Esophagus (tissue), 2 donors: ENCODE measurements around the gene CPN1. TPM values are rescaled to one million over a fixed set of nuclear protein-coding genes. Genes with fewer than 3 reads are reported as not detected.

Experiments used
- H3K27ac ChIP-seq, 2 donors: one replicate each; pipeline ENCODE4 v1.5.1; 2013; ENCODE audit warnings: low read depth in 2 of 2, mild to moderate bottlenecking in 2 of 2, inconsistent platforms in 1 of 2, low read length in 1 of 2, moderate library complexity in 1 of 2
- H3K27me3 ChIP-seq, 2 donors: one replicate each; pipeline ENCODE4 v1.6.1; 2013; ENCODE audit warnings: low read length in 2 of 2, control low read depth in 1 of 2, mild to moderate bottlenecking in 1 of 2; ENCODE audit not compliant: insufficient read depth in 2 of 2, control insufficient read depth in 1 of 2
- H3K36me3 ChIP-seq, 2 donors: one replicate each; pipeline ENCODE4 v1.6.1; 2013; ENCODE audit warnings: low read length in 1 of 2; ENCODE audit not compliant: control insufficient read depth in 2 of 2, insufficient read depth in 2 of 2
- H3K4me1 ChIP-seq, 2 donors: one replicate each; pipeline ENCODE4 v1.6.1; 2013; ENCODE audit warnings: low read length in 1 of 2; ENCODE audit not compliant: control insufficient read depth in 2 of 2, insufficient read depth in 2 of 2
- H3K4me3 ChIP-seq, 2 donors: one replicate each; pipeline ENCODE4 v1.5.1; 2013; ENCODE audit warnings: low read length in 2 of 2, mild to moderate bottlenecking in 2 of 2, low read depth in 1 of 2, moderate library complexity in 1 of 2
- H3K9me3 ChIP-seq, 2 donors: one replicate each; pipeline ENCODE4 v1.6.1; 2013; ENCODE audit warnings: mild to moderate bottlenecking in 2 of 2, low read depth in 1 of 2, low read length in 1 of 2, moderate library complexity in 1 of 2; ENCODE audit not compliant: control insufficient read depth in 2 of 2, insufficient read depth in 1 of 2
- WGBS, 2 donors: extraction: QIAGEN DNeasy Blood & Tissue Kit; methylation state at CpG; one replicate each; pipeline ENCODE4 v1.1.7; 2013; 5-methylcytosine and 5-hydroxymethylcytosine counted together
- polyA plus RNA-seq, 2 donors: library from polyadenylated mRNA; stranded (reverse); fragments of 200-250 nt; gene quantifications; one replicate each; pipeline ENCODE4 v1.2.3, GENCODE V29; 2013
- donor health status: healthy with polysubstance abuse.
- donor health status: Bipolar disorder and iron deficiency.

Gene CPN1
- polyA plus RNA-seq, 2 donors: not detected

- peaks cover 0 to 9% of the 10 kb centered on the region in 2 donors for H3K4me1 ChIP-seq
- H3K27me3 ChIP-seq: no peaks in the 10 kb centered on the region
- H3K9me3 ChIP-seq: no peaks in the 10 kb centered on the region
- H3K4me3 ChIP-seq: peak overlapping the region in 1 of 2 donors; percentile 99
- peak overlapping the region; percentile 18 to 57 for H3K27ac ChIP-seq
- 47 to 53% methylated on average over 10 of the region's 10 CpGs for WGBS, 2 donors
- H3K36me3 ChIP-seq: no peaks in the 10 kb centered on the region
Measured at GRCh38 chr10:100007231-100008141, 74.2 kb downstream of the CPN1 start.

GRCh38 chr10:100006243-100006886 is 75.3 kb downstream of the CPN1 start:
- no peak overlapping the region for H3K4me3 ChIP-seq

GRCh38 chr10:100004805-100005510 is 76.7 kb downstream of the CPN1 start:
- peaks cover 4 to 9% of the 10 kb centered on the region in 2 donors for H3K4me1 ChIP-seq
- no peak overlapping the region for H3K4me3 ChIP-seq
- no peaks in the 10 kb centered on the region for H3K9me3 ChIP-seq
- WGBS, 2 donors: 90 to 91% methylated on average over 3 of the region's 3 CpGs
- no peaks in the 10 kb centered on the region for H3K36me3 ChIP-seq
- no peaks in the 10 kb centered on the region for H3K27me3 ChIP-seq
- H3K27ac ChIP-seq: peak overlapping the region; percentile 8 to 33

More at GRCh38 chr10:100006243-100006886, 75.3 kb downstream of the CPN1 start:
- no peaks in the 10 kb centered on the region for H3K27me3 ChIP-seq
- peak overlapping the region; percentile 72 to 92 for H3K27ac ChIP-seq
- H3K4me1 ChIP-seq: peaks cover 0 to 9% of the 10 kb centered on the region in 2 donors
- H3K9me3 ChIP-seq: no peaks in the 10 kb centered on the region
- 23 to 33% methylated on average over 4 of the region's 4 CpGs for whole genome bisulfite sequencing, 2 donors
- no peaks in the 10 kb centered on the region for H3K36me3 ChIP-seq

DNA sequence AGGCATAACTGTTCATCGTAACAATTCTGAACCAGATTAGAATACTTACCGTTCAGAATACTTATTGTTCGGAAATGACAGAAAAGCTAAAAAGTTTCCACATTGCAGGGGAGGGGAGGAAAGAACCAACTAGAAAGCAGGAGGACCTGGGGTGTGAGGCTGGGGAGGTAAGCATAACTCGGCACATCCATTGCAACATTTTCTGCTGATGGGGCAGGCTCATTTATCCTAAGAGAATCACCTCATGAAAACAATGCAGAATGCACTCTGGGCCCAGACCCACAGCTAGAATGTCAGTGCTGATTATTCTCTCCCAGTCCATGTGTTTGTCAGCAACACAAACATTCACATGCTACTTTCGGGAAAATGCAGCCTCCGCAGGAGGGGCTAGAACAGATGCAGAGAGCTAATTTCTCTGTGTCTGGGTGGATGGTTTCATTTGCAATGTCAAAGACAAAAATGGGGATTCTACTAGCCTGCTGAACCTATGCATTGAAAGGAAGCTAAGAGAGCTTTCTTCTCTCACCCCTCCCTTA is 81.5 kb downstream of the CPN1 start:
- H3K4me3 ChIP-seq: no peak overlapping the region
- peaks cover 0 to 4% of the 10 kb centered on the region in 2 donors for H3K4me1 ChIP-seq
- no peaks in the 10 kb centered on the region for H3K36me3 ChIP-seq
- H3K27me3 ChIP-seq: no peaks in the 10 kb centered on the region
- H3K9me3 ChIP-seq: no peaks in the 10 kb centered on the region
- no peak overlapping the region for H3K27ac ChIP-seq
- WGBS, 2 donors: 88 to 92% methylated on average over 6 of the region's 6 CpGs

GRCh38 chr10:99999319-100000108 is 82.2 kb downstream of the CPN1 start:
- H3K9me3 ChIP-seq: no peaks in the 10 kb centered on the region
- H3K27me3 ChIP-seq: no peaks in the 10 kb centered on the region
- peaks cover 0 to 4% of the 10 kb centered on the region in 2 donors for H3K4me1 ChIP-seq
- no peak overlapping the region for H3K27ac ChIP-seq
- H3K4me3 ChIP-seq: no peak overlapping the region
- WGBS, 2 donors: 89 to 90% methylated on average over 8 of the region's 8 CpGs
- no peaks in the 10 kb centered on the region for H3K36me3 ChIP-seq

GRCh38 chr10:99998889-99999288 is 82.8 kb downstream of the CPN1 start:
- Histone ChIP-seq H3K4me1 (peaks cover 0 to 4% of the 10 kb centered on the region in 2 donors), H3K27me3 (no peaks in the 10 kb centered on the region), H3K4me3 (no peak overlapping the region), H3K36me3 (no peaks in the 10 kb centered on the region), H3K9me3 (no peaks in the 10 kb centered on the region), H3K27ac (no peak overlapping the region)
- 87 to 89% methylated on average over 6 of the region's 6 CpGs for WGBS, 2 donors

- no peaks in the 10 kb centered on the region for H3K36me3 ChIP-seq
- H3K27me3 ChIP-seq: no peaks in the 10 kb centered on the region
- no peak overlapping the region for H3K27ac ChIP-seq
- H3K4me3 ChIP-seq: no peak overlapping the region
- WGBS, 2 donors: 40 to 51% methylated on average over 4 of the region's 4 CpGs
- no peaks in the 10 kb centered on the region for H3K9me3 ChIP-seq
- peaks cover 0 to 4% of the 10 kb centered on the region in 2 donors for H3K4me1 ChIP-seq
Measured at GRCh38 chr10:99996671-99997648, 84.7 kb downstream of the CPN1 start.

DNA sequence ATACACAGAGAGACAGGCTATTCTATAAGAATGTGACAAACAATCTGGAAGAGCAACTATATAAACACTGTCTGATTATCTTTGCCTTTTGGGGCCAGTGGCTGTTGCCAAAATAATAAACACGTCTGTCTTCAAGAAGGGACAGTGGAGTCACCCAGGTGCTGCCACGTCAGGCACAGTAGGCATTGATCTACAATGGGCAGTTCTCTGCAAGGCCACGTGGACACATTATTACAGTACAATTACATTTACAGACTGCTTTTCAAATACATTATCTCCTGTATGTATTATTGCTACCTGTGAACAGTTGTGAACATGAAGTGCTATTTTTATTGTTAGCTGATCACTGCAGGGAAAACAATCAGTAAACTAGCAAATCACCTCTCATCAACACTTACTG is 86.0 kb downstream of the CPN1 start:
- no peak overlapping the region for H3K27ac ChIP-seq
- H3K36me3 ChIP-seq: no peaks in the 10 kb centered on the region
- 70 to 81% methylated on average over 3 of the region's 3 CpGs for WGBS, 2 donors
- H3K9me3 ChIP-seq: no peaks in the 10 kb centered on the region
- H3K4me1 ChIP-seq: peaks cover 0 to 4% of the 10 kb centered on the region in 2 donors
- H3K27me3 ChIP-seq: no peaks in the 10 kb centered on the region
- H3K4me3 ChIP-seq: no peak overlapping the region
